ENCODE measurements around the gene G6PC3.

Gene G6PC3

DNA sequence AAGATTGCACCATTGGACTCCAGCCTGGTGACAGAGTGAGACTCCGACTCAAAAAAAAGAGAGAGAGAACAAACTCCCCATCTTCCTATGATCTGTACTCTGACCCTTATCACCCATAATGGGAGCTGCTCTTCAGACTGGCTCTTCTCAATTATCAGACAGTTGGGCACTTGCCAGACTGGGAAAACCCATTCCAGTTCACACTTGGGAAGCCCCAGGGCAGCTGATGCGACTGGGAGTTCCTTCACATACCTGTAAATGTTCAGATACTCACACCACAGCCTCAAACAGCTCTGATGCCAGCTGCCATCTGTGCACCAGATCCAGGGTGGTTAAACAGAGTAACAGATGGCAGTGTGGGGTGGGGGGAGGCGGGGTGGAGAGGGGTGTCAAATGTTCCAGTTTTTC, 31.9 kb upstream of the G6PC3 start:
- Histone ChIP-seq H3K9me3 (replicated peaks; ENCODE audit: insufficient read depth, low read length) (no peaks in the 10 kb centered on the region), H3K9ac (ENCODE audit: low read length) (no peak overlapping the region), H3K27me3 (replicated peaks; ENCODE audit: insufficient read depth, low read length) (no peaks in the 10 kb centered on the region), H3F3A (ENCODE audit: insufficient read depth, low read length) (no peaks in the 10 kb centered on the region; the same call in 1 of the 2 replicates), H3K4me1 (ENCODE audit: low read length) (no peaks in the 10 kb centered on the region), H3K4me2 (ENCODE audit: low read depth, low read length) (no peak overlapping the region), H3K9me2 (replicated peaks; ENCODE audit: insufficient read depth, low read length) (no peaks in the 10 kb centered on the region), H2AFZ (ENCODE audit: low read length) (no peak overlapping the region), H4K20me1 (ENCODE audit: insufficient read depth, low read length) (no peaks in the 10 kb centered on the region; the same call in 1 of the 2 replicates), H3K79me2 (ENCODE audit: low read length) (peaks cover 45% of the 10 kb centered on the region), H3K36me3 (replicated peaks; ENCODE audit: insufficient read depth, low read length) (0 out of 2 replicates have a peak, but pooled peaks cover 3% of the 10 kb centered on the region), H3K4me3 (ENCODE audit: low read length) (no peak overlapping the region), H3K27ac (ENCODE audit: low read length) (no peak overlapping the region)
- TF ChIP-seq EZH2 (optimal IDR thresholded peaks at IDR 0.05; ENCODE audit: low read depth, low read length), result no peak
- TF ChIP-seq, protein P1, sequence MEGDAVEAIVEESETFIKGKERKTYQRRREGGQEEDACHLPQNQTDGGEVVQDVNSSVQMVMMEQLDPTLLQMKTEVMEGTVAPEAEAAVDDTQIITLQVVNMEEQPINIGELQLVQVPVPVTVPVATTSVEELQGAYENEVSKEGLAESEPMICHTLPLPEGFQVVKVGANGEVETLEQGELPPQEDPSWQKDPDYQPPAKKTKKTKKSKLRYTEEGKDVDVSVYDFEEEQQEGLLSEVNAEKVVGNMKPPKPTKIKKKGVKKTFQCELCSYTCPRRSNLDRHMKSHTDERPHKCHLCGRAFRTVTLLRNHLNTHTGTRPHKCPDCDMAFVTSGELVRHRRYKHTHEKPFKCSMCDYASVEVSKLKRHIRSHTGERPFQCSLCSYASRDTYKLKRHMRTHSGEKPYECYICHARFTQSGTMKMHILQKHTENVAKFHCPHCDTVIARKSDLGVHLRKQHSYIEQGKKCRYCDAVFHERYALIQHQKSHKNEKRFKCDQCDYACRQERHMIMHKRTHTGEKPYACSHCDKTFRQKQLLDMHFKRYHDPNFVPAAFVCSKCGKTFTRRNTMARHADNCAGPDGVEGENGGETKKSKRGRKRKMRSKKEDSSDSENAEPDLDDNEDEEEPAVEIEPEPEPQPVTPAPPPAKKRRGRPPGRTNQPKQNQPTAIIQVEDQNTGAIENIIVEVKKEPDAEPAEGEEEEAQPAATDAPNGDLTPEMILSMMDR (IDR thresholded peaks at IDR 0.05; ENCODE audit: low read length), result no peak
- TF ChIP-seq EZH2phosphoT487 (IDR thresholded peaks at IDR 0.05; ENCODE audit: low read length), result no peak
- DNase-seq, result no peak

DNA sequence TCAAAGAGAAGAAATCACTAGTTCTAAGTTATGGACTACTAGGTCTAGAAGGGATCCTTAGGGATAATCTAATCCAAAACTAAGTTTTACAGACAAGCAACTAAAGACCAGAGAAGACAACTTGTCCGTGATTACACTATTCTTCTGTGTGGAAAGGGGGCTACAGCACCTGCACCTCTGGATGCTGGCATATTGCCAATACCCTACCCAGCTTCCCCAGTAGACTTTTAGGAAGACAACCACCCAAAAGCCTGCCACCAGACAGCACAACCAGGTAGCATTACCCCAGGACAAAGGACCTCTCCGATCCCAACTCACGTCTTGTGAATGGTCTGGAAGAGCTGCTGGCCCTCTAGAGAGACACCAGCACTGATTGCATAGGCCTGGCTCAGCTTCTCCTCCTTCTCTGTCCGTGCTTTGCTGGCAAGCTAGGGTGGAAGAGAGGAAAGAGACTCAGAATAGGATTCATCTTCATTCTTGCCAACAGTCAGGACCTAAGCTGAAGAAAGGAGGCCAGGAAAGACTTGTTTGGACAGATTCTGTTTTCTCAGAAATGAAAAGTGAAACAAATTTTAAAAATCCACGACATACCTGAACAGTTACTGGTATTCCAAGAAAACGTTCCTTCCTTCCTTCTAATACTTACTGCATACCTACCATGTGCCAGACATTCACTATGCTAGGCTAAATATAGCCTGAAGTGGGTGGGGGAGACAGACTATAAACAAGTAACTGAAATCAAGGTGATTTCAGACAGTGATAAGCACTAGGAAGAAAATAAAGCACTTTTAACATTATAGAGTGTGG, 30.5 kb upstream of the G6PC3 start:
- Histone ChIP-seq H3K27me3 (replicated peaks; ENCODE audit: insufficient read depth, low read length) (no peaks in the 10 kb centered on the region), H3F3A (ENCODE audit: insufficient read depth, low read length) (no peaks in the 10 kb centered on the region; the same call in 1 of the 2 replicates), H3K27ac (ENCODE audit: low read length) (no peak overlapping the region), H3K9me3 (replicated peaks; ENCODE audit: insufficient read depth, low read length) (no peaks in the 10 kb centered on the region), H3K4me3 (ENCODE audit: low read length) (no peak overlapping the region), H4K20me1 (ENCODE audit: insufficient read depth, low read length) (no peaks in the 10 kb centered on the region; the same call in 1 of the 2 replicates), H3K4me2 (ENCODE audit: low read depth, low read length) (no peak overlapping the region), H2AFZ (ENCODE audit: low read length) (no peak overlapping the region), H3K36me3 (replicated peaks; ENCODE audit: insufficient read depth, low read length) (0 out of 2 replicates have a peak, but pooled peaks cover 3% of the 10 kb centered on the region), H3K9me2 (replicated peaks; ENCODE audit: insufficient read depth, low read length) (no peaks in the 10 kb centered on the region), H3K79me2 (ENCODE audit: low read length) (peaks cover 58% of the 10 kb centered on the region), H3K9ac (ENCODE audit: low read length) (no peak overlapping the region), H3K4me1 (ENCODE audit: low read length) (no peaks in the 10 kb centered on the region)
- TF ChIP-seq, protein P1 (IDR thresholded peaks at IDR 0.05; ENCODE audit: low read length), result no peak
- TF ChIP-seq EZH2phosphoT487 (IDR thresholded peaks at IDR 0.05; ENCODE audit: low read length), result no peak
- TF ChIP-seq EZH2 (optimal IDR thresholded peaks at IDR 0.05; ENCODE audit: low read depth, low read length), result no peak
- no peak for DNase-seq

DNA sequence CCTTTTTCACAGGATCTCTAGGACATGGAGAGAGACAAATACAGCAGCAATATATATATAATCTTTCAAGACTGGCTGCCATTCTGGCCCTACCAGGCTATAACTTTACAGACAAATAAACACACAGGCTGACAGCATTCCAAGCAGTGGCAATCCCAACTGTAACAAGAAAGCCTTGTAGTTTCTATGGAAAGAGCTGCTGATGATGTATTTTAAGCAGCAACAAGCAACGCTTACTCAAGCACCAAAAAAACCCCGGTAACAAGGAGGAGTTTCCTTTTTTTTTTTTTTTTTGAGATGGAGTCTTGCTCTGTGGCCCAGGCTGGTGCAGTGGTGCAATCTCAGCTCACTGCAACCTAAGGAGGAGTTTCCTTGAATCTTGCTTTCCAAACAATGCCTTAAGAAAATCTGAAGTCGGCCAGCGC, 27.3 kb upstream of the G6PC3 start:
- Histone ChIP-seq H3K36me3 (replicated peaks; ENCODE audit: insufficient read depth, low read length) (0 out of 2 replicates have a peak, but pooled peaks cover 3% of the 10 kb centered on the region), H3K9ac (ENCODE audit: low read length) (no peak overlapping the region), H4K20me1 (ENCODE audit: insufficient read depth, low read length) (no peaks in the 10 kb centered on the region; the same call in 1 of the 2 replicates), H3K4me2 (ENCODE audit: low read depth, low read length) (no peak overlapping the region), H3K4me3 (ENCODE audit: low read length) (no peak overlapping the region), H3K4me1 (ENCODE audit: low read length) (no peaks in the 10 kb centered on the region), H3K27ac (ENCODE audit: low read length) (no peak overlapping the region), H3K9me2 (replicated peaks; ENCODE audit: insufficient read depth, low read length) (no peaks in the 10 kb centered on the region), H2AFZ (ENCODE audit: low read length) (no peak overlapping the region), H3F3A (ENCODE audit: insufficient read depth, low read length) (no peaks in the 10 kb centered on the region; the same call in 1 of the 2 replicates), H3K9me3 (replicated peaks; ENCODE audit: insufficient read depth, low read length) (no peaks in the 10 kb centered on the region), H3K79me2 (ENCODE audit: low read length) (peaks cover 76% of the 10 kb centered on the region), H3K27me3 (replicated peaks; ENCODE audit: insufficient read depth, low read length) (no peaks in the 10 kb centered on the region)
- no peak for TF ChIP-seq EZH2 (optimal IDR thresholded peaks at IDR 0.05; ENCODE audit: low read depth, low read length)
- TF ChIP-seq, protein P1 (IDR thresholded peaks at IDR 0.05; ENCODE audit: low read length), result no peak
- no peak for TF ChIP-seq EZH2phosphoT487 (IDR thresholded peaks at IDR 0.05; ENCODE audit: low read length)
- DNase-seq, result no peak

Measured in MM.1S (cell line).